Thyroid gland (tissue), 4 donors: ENCODE measurements around the gene ISYNA1.

Experiments
- POLR2A ChIP-seq, 2 donors: fragments of 450-650 bp; IDR thresholded peaks; one replicate each; pipeline ENCODE4 v1.6.1; 2017; ENCODE audit warnings: antibody characterized with exemption in 2 of 2, mild to moderate bottlenecking in 2 of 2, moderate library complexity in 1 of 2
- TF ChIP-seq, protein P1 (sequence below), 6 experiments: fragments of 200-600 bp in 3 of 6; fragments of 450-650 bp in 3 of 6; sonication (generic) in 3 of 6; IDR thresholded peaks; one replicate each; pipeline ENCODE4 v1.5.1; 2016 to 2019; ENCODE audit warnings: antibody characterized with exemption in 6 of 6, mild to moderate bottlenecking in 2 of 6, inconsistent platforms in 1 of 6, moderate library complexity in 1 of 6

DNA sequence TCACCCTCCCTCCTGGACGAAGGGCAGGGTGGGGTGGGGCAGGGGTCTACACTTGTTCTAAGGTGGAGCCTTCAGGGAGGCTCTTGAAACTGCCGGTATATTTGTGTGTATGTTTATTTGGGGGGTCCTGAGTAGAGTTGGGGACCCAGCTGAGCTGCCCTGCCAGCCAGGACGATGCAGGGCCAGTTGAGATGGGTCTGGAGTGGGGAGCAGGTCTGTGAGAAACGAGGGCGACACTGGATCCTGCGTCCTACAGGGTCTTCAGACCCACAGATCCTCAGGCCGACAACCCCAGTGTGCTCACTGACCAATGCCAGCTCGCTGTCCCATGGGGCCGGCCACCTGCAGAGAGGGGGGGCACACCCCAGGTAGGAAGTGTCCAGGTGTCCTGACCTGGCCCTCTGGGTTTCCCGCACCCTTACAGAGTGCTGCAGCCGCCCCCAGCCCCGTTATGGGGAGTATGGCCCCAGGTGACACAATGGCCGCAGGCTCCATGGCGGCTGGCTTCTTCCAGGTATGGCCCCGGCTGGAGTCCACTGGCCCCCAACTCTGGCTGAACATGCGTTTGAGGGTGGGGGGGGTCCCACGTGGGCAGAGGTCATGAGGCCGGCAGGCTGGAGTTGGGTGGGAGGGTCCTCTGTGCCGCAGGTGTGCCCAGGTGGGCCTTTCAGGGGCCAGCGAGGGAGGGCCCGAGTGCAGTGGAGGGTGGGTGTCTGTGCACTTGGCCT is 7.4 kb downstream of the ISYNA1 start:
- TF ChIP-seq, protein P1, sequence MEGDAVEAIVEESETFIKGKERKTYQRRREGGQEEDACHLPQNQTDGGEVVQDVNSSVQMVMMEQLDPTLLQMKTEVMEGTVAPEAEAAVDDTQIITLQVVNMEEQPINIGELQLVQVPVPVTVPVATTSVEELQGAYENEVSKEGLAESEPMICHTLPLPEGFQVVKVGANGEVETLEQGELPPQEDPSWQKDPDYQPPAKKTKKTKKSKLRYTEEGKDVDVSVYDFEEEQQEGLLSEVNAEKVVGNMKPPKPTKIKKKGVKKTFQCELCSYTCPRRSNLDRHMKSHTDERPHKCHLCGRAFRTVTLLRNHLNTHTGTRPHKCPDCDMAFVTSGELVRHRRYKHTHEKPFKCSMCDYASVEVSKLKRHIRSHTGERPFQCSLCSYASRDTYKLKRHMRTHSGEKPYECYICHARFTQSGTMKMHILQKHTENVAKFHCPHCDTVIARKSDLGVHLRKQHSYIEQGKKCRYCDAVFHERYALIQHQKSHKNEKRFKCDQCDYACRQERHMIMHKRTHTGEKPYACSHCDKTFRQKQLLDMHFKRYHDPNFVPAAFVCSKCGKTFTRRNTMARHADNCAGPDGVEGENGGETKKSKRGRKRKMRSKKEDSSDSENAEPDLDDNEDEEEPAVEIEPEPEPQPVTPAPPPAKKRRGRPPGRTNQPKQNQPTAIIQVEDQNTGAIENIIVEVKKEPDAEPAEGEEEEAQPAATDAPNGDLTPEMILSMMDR (IDR thresholded peaks at IDR 0.05): no peak
- TF ChIP-seq POLR2A (IDR thresholded peaks at IDR 0.05): no peak
